Loucy (cell line): ENCODE data around the gene HIGD2A.

Experiments used
- H2AFZ ChIP-seq: fragments of 200-600 bp; sonication (generic); 2 replicates; pipeline ENCODE4 v1.6.0; 2016; ENCODE audit warnings: antibody characterized with exemption, mild to moderate bottlenecking, low read length, moderate library complexity
- H3F3A ChIP-seq: fragments of 200-600 bp; 2 replicates; pipeline ENCODE4 v1.6.0; 2016; ENCODE audit warnings: antibody characterized with exemption, low read depth, mild to moderate bottlenecking
- H3K27me3 ChIP-seq: fragments of 200-600 bp; sonication (generic); 2 replicates; pipeline ENCODE4 v1.6.1; 2014; ENCODE audit warnings: low read length, mild to moderate bottlenecking; ENCODE audit not compliant: insufficient read depth, poor library complexity, severe bottlenecking
- H3K36me3 ChIP-seq: fragments of 200-600 bp; sonication (generic); 2 replicates; pipeline ENCODE4 v1.6.1; 2016; ENCODE audit warnings: low read length; ENCODE audit not compliant: insufficient read depth
- H3K4me1 ChIP-seq: fragments of 200-600 bp; sonication (generic); 2 replicates; pipeline ENCODE4 v1.5.1; 2014; ENCODE audit warnings: low read length, mild to moderate bottlenecking; ENCODE audit not compliant: insufficient read depth, poor library complexity, severe bottlenecking
- H3K4me2 ChIP-seq: fragments of 200-600 bp; sonication (generic); 2 replicates; pipeline ENCODE4 v1.6.0; 2014; ENCODE audit warnings: antibody characterized with exemption, low read length, low read depth, mild to moderate bottlenecking; ENCODE audit not compliant: poor library complexity, severe bottlenecking
- H3K4me3 ChIP-seq: fragments of 200-600 bp; sonication (generic); 2 replicates; pipeline ENCODE4 v1.5.1; 2014; ENCODE audit warnings: low read length, mild to moderate bottlenecking, mixed read lengths; ENCODE audit not compliant: poor library complexity, severe bottlenecking
- H3K79me2 ChIP-seq: fragments of 200-600 bp; sonication (generic); 2 replicates; pipeline ENCODE4 v1.6.1; 2014; ENCODE audit warnings: low read length; ENCODE audit not compliant: insufficient read depth
- H3K9ac ChIP-seq: fragments of 200-600 bp; sonication (generic); 2 replicates; pipeline ENCODE4 v1.6.0; 2014; ENCODE audit warnings: mild to moderate bottlenecking, low read depth, low read length, moderate library complexity; ENCODE audit not compliant: poor library complexity, severe bottlenecking
- H3K9me2 ChIP-seq: fragments of 200-600 bp; sonication (generic); replicated peaks from 2 replicates; pipeline ENCODE4 v1.6.1; 2016; ENCODE audit warnings: low read depth, low read length, mixed read lengths
- H3K9me3 ChIP-seq: fragments of 200-600 bp; sonication (generic); 2 replicates; pipeline ENCODE4 v1.6.1; 2014; ENCODE audit warnings: mild to moderate bottlenecking, antibody characterized with exemption, low read length, low read depth; ENCODE audit not compliant: insufficient read depth
- H4K20me1 ChIP-seq: fragments of 200-600 bp; sonication (generic); 2 replicates; pipeline ENCODE4 v1.6.0; 2014; ENCODE audit warnings: antibody characterized with exemption, low read length, mild to moderate bottlenecking; ENCODE audit not compliant: insufficient read depth, poor library complexity, severe bottlenecking
- CTCF ChIP-seq: fragments of 200-600 bp; sonication (generic); conservative IDR thresholded peaks from 2 replicates; pipeline ENCODE4 v1.5.1; 2014; ENCODE audit warnings: mild to moderate bottlenecking, antibody characterized with exemption, low read length
- EZH2phosphoT487 ChIP-seq: fragments of 200-600 bp; IDR thresholded peaks from 2 replicates; pipeline ENCODE4 v1.6.1; 2018; ENCODE audit warnings: antibody characterized with exemption, mild to moderate bottlenecking, moderate library complexity, borderline replicate concordance

The HIGD2A gene

GRCh38 chr5:176438959-176439757 is 50.6 kb downstream of the HIGD2A start:
- no peaks in the 10 kb centered on the region for H3K79me2 ChIP-seq
- H3K4me3 ChIP-seq, result no peak overlapping the region
- TF ChIP-seq EZH2phosphoT487 (no peak), CTCF (no peak)
- H3K9ac ChIP-seq, result no peak overlapping the region
- no peaks in the 10 kb centered on the region for H3K9me2 ChIP-seq
- H3K27me3 ChIP-seq, result no peaks in the 10 kb centered on the region
- H3K9me3 ChIP-seq, result no peaks in the 10 kb centered on the region
- no peaks in the 10 kb centered on the region for H3K36me3 ChIP-seq
- H3F3A ChIP-seq, result no peaks in the 10 kb centered on the region
- H3K4me2 ChIP-seq, result no peak overlapping the region
- no peaks in the 10 kb centered on the region for H4K20me1 ChIP-seq
- H2AFZ ChIP-seq, result no peak overlapping the region
- H3K4me1 ChIP-seq, result no peaks in the 10 kb centered on the region
